Type B pancreatic cell (in vitro differentiated cells): ENCODE results near the gene RANGAP1. TPM values are rescaled to one million over a fixed set of nuclear protein-coding genes. Genes with fewer than 3 reads are reported as not detected.

Experiments
- DNase-seq: peaks from one replicate; pipeline ENCODE4 v3.0.0; 2021; ENCODE audit warnings: mixed read lengths; ENCODE audit not compliant: unreplicated experiment; ENCODE audit errors: extremely low spot score
- H3K27ac Mint-ChIP-seq: 2 replicates; pipeline ENCODE4 v1.8.0; 2021; ENCODE audit warnings: mild to moderate bottlenecking, mixed read lengths
- H3K27me3 Mint-ChIP-seq: 2 replicates; pipeline ENCODE4 v1.8.0; 2021; ENCODE audit warnings: mixed read lengths
- H3K36me3 Mint-ChIP-seq: 2 replicates; pipeline ENCODE4 v1.8.0; 2021; ENCODE audit warnings: mixed read lengths
- H3K4me1 Mint-ChIP-seq: one replicate; pipeline ENCODE4 v1.8.0; 2021; ENCODE audit warnings: mixed read lengths; ENCODE audit not compliant: unreplicated experiment
- H3K4me3 Mint-ChIP-seq: 2 replicates; pipeline ENCODE4 v1.8.0; 2021; ENCODE audit warnings: mild to moderate bottlenecking, mixed read lengths
- H3K9me3 Mint-ChIP-seq: 2 replicates; pipeline ENCODE4 v1.8.0; 2021; ENCODE audit warnings: mixed read lengths
- total RNA-seq: library from RNA; stranded (reverse); gene quantifications from 2 replicates; pipeline ENCODE4 v1.2.1, GENCODE V29; 2021; ENCODE audit warnings: low replicate concordance
- TF ChIP-seq, protein P1 (sequence below): fragments of 200-600 bp; sonication (generic); conservative IDR thresholded peaks from 2 replicates; pipeline ENCODE4 v1.5.0; 2021; ENCODE audit warnings: antibody characterized with exemption, mild to moderate bottlenecking

The RANGAP1 gene
- total RNA-seq, 1 donor from 2014 or later = 83.7 TPM

DNA sequence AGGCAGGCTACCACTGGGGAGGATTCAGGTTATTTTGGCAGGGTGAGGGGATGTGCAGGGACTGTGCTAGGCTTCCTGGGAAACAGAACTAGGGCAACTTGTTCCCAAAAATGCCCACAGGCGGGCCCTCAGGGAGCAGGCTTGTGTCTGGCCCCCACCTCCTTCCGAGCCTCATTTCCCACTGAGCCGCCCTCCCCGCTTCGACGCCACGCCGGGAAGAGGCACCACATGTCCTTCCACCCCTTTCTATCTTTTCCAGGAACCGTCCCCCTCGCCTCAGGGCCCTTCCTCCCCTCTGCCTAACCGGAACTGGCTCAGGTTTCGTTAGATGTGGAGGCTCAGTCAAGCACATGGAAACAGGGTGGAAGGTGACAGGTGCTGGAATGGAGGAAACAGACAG lies 35.9 kb downstream of the RANGAP1 start:
- no peak overlapping the region for H3K27ac Mint-ChIP-seq
- no peak overlapping the region for H3K4me3 Mint-ChIP-seq
- no peaks in the 10 kb centered on the region for H3K27me3 Mint-ChIP-seq
- H3K36me3 Mint-ChIP-seq = peaks cover 7% of the 10 kb centered on the region
- H3K4me1 Mint-ChIP-seq = no peaks in the 10 kb centered on the region
- H3K9me3 Mint-ChIP-seq = no peaks in the 10 kb centered on the region
- TF ChIP-seq, protein P1, sequence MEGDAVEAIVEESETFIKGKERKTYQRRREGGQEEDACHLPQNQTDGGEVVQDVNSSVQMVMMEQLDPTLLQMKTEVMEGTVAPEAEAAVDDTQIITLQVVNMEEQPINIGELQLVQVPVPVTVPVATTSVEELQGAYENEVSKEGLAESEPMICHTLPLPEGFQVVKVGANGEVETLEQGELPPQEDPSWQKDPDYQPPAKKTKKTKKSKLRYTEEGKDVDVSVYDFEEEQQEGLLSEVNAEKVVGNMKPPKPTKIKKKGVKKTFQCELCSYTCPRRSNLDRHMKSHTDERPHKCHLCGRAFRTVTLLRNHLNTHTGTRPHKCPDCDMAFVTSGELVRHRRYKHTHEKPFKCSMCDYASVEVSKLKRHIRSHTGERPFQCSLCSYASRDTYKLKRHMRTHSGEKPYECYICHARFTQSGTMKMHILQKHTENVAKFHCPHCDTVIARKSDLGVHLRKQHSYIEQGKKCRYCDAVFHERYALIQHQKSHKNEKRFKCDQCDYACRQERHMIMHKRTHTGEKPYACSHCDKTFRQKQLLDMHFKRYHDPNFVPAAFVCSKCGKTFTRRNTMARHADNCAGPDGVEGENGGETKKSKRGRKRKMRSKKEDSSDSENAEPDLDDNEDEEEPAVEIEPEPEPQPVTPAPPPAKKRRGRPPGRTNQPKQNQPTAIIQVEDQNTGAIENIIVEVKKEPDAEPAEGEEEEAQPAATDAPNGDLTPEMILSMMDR = no peak
- no peak for DNase-seq

DNA sequence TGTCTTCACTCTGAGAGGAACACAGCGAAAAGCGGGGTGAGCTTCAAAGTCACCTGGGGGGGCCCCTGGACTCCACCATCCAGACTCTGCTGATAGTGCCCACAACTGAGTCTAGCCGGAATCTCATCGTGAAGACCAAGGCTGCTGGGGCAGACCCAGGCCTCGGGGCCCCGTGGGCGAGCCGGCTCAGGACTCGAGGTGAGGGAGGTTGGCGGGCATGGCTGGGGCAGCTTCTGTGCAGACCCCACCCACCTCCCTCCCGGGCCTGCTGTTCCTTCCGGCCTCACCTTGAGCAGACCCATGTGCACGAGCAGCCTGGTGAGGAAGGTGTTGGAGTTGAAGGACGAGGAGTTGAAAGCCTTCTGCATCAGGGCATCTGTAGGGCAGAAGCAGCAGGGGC lies 36.5 kb downstream of the RANGAP1 start:
- Mint-ChIP-seq H3K9me3 (no peaks in the 10 kb centered on the region), H3K27ac (no peak overlapping the region), H3K4me3 (no peak overlapping the region), H3K36me3 (peaks cover 7% of the 10 kb centered on the region), H3K4me1 (no peaks in the 10 kb centered on the region), H3K27me3 (no peaks in the 10 kb centered on the region)
- TF ChIP-seq, protein P1 = no peak
- DNase-seq = no peak

DNA sequence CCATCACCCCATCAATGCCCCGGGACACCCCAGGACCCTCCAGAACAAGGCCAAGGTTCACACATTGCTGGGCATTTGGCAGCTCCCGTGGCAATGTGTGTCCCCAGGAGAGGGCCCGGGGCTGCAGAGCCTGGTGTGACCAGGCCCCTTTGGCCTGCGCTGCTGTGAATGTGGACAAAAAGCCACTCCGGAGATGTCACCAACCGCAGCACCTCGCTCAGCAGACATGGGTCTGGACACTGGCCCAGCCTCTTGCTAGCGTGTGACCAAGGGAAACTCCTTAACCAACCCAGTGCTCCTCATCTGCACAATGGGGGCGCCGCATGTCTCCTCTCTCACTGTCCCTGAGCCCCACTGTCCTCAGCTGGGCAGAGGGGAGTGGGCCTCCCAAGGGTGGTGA lies 37.2 kb downstream of the RANGAP1 start:
- no peak for DNase-seq
- Mint-ChIP-seq H3K36me3 (peaks cover 7% of the 10 kb centered on the region), H3K4me3 (no peak overlapping the region), H3K4me1 (no peaks in the 10 kb centered on the region), H3K27ac (no peak overlapping the region), H3K27me3 (no peaks in the 10 kb centered on the region), H3K9me3 (no peaks in the 10 kb centered on the region)
- TF ChIP-seq, protein P1 = no peak

DNA sequence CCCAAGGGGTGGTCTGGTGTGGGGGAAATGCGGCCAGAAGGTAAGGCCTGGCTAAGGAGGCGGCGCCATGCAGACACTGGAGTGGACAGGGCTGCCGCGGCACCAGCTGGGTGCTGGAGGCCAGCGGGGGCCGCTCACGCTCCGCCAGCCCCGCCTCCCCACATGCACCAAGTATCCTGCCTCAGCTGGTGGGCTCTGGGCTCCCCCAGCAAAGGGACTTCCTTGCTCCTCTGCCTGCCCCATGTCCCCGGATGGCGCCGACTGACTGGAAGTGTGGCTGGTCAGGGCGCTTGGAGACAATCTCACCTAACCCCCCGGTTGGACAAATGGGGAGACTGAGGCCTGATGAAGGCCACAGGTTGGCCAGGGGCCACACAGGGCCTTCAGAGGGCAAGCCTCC lies 37.7 kb downstream of the RANGAP1 start:
- H3K27ac Mint-ChIP-seq = no peak overlapping the region
- H3K4me3 Mint-ChIP-seq = no peak overlapping the region
- TF ChIP-seq, protein P1 = no peak
- H3K36me3 Mint-ChIP-seq = peaks cover 7% of the 10 kb centered on the region
- H3K9me3 Mint-ChIP-seq = no peaks in the 10 kb centered on the region
- DNase-seq = no peak
- no peaks in the 10 kb centered on the region for H3K27me3 Mint-ChIP-seq
- H3K4me1 Mint-ChIP-seq = no peaks in the 10 kb centered on the region

GRCh38 chr22:41247703-41248102 lies 38.3 kb downstream of the RANGAP1 start:
- H3K27ac Mint-ChIP-seq = no peak overlapping the region
- H3K9me3 Mint-ChIP-seq = no peaks in the 10 kb centered on the region
- no peak for DNase-seq
- H3K27me3 Mint-ChIP-seq = no peaks in the 10 kb centered on the region
- peaks cover 7% of the 10 kb centered on the region for H3K36me3 Mint-ChIP-seq
- TF ChIP-seq, protein P1 = no peak
- no peaks in the 10 kb centered on the region for H3K4me1 Mint-ChIP-seq
- no peak overlapping the region for H3K4me3 Mint-ChIP-seq

DNA sequence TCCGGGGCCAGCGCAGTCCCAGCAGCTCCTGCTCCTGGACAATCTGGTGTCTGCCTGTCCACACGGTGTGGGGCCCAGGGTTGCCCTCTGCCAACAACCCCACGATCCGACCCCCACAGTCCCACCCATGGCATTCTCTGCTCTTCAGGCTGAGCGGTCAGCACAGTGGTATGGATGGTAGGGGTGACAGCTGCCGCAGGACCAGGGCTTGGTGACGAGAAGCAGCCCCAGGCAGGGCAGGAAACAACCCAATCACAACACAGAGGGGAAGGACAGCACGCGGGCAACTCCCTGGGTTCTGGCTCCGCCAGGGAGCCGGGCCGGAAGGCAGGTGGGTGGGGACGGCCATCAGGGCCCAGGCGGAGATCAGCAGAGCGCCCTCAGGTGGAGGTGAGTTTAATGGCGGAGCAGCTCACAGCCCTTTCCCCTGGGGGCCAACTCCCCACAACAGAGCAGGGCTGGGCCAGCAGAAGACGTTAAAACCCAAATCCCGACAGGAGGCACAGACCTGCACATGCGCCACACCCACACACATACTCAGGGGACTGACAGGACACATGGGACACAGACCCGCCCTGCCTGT lies 40.0 kb downstream of the RANGAP1 start:
- H3K27ac Mint-ChIP-seq = no peak overlapping the region
- no peaks in the 10 kb centered on the region for H3K27me3 Mint-ChIP-seq
- no peaks in the 10 kb centered on the region for H3K4me1 Mint-ChIP-seq
- DNase-seq = no peak
- no peaks in the 10 kb centered on the region for H3K9me3 Mint-ChIP-seq
- peaks cover 7% of the 10 kb centered on the region for H3K36me3 Mint-ChIP-seq
- TF ChIP-seq, protein P1 = peak; percentile 16
- no peak overlapping the region for H3K4me3 Mint-ChIP-seq
